HG03571 (cell line): ENCODE results near the gene ARPC5.
A peak's percentile ranks its signal among the peaks of the same experiment; 100 is the strongest.
"Not testable (repeated sequence)": the region's sequence is repeated elsewhere in the genome, so short reads cannot be mapped to it uniquely, and the experiment has no call there.

Experiments
- ATAC-seq: cut with Tn5 transposase; IDR thresholded peaks from one replicate; pipeline ENCODE4 v1.9.1; 2021; ENCODE audit not compliant: unreplicated experiment

The ARPC5 gene

GRCh38 chr1:183635606-183636333 lies at the start of gene ARPC5:
Gene ARPC5, minus strand, starts transcription at chr1:183635783. Its CDS starts 124 bp downstream, at chr1:183635659.
- peak; percentile 86 for ATAC-seq

- ATAC-seq: no peak
Measured at GRCh38 chr1:183685112-183685713, 49.6 kb upstream of the ARPC5 start.

- ATAC-seq: not testable (repeated sequence)
Measured at GRCh38 chr1:183679363-183679762, 43.8 kb upstream of the ARPC5 start.

GRCh38 chr1:183678819-183679218 lies 43.2 kb upstream of the ARPC5 start:
- ATAC-seq: no peak

- ATAC-seq: no peak
Measured at GRCh38 chr1:183676586-183677189, 41.1 kb upstream of the ARPC5 start.

GRCh38 chr1:183675883-183676585 lies 40.5 kb upstream of the ARPC5 start:
- ATAC-seq: no peak

GRCh38 chr1:183675381-183675780 lies 39.8 kb upstream of the ARPC5 start:
- no peak for ATAC-seq

- ATAC-seq: no peak
Measured at GRCh38 chr1:183674886-183675285, 39.3 kb upstream of the ARPC5 start.

GRCh38 chr1:183674339-183674738 lies 38.8 kb upstream of the ARPC5 start:
- ATAC-seq: no peak

GRCh38 chr1:183673605-183674323 lies 38.2 kb upstream of the ARPC5 start:
- no peak for ATAC-seq

- ATAC-seq: no peak
Measured at GRCh38 chr1:183670169-183670568, 34.6 kb upstream of the ARPC5 start.

GRCh38 chr1:183656355-183656754 lies 20.8 kb upstream of the ARPC5 start:
- ATAC-seq: no peak

- ATAC-seq: peak; percentile 63
Measured at GRCh38 chr1:183655562-183656075, 20.0 kb upstream of the ARPC5 start.

GRCh38 chr1:183654706-183655105 lies 19.1 kb upstream of the ARPC5 start:
- no peak for ATAC-seq

- ATAC-seq: no peak
Measured at GRCh38 chr1:183653876-183654451, 18.4 kb upstream of the ARPC5 start.

GRCh38 chr1:183653462-183653794 lies 17.8 kb upstream of the ARPC5 start:
- no peak for ATAC-seq

- no peak for ATAC-seq
Measured at GRCh38 chr1:183652547-183653461, 17.2 kb upstream of the ARPC5 start, which contains the start of gene APOBEC4. Gene APOBEC4, minus strand, starts transcription at chr1:183653316. Its CDS starts 4,535 bp downstream, at chr1:183648781.

- ATAC-seq: no peak
Measured at GRCh38 chr1:183652107-183652506, 16.5 kb upstream of the ARPC5 start.

- ATAC-seq: no peak
Measured at GRCh38 chr1:183651612-183652011, 16.0 kb upstream of the ARPC5 start.
